GM10248 (cell line): ENCODE data around the gene DOCK6.
"Not testable (repeated sequence)": the region's sequence is repeated elsewhere in the genome, so short reads cannot be mapped to it uniquely, and the experiment has no call there.

Experiments used
- CTCF ChIA-PET: fragments of 300-600 bp; sonication (Branson Sonifier 250); formaldehyde crosslinking; extraction: SDS; loops from one replicate; lab custom pipeline; 2021; ENCODE audit warnings: antibody characterized with exemption; lab: Yijun Ruan, JAX
- POLR2A ChIA-PET: fragments of 350-650 bp; sonication (Branson Sonifier 250); formaldehyde crosslinking; extraction: SDS; loops from one replicate; lab custom pipeline; 2020; ENCODE audit warnings: antibody characterized with exemption; lab: Yijun Ruan, JAX
- DNase-seq: peaks from one replicate; pipeline ENCODE4 v3.0.0; 2012; ENCODE audit errors: extremely low spot score
- TF ChIP-seq, protein P1 (sequence below): IDR thresholded peaks from 2 replicates; pipeline ENCODE4 v1.5.1; 2012; ENCODE audit warnings: mild to moderate bottlenecking, low read depth; ENCODE audit errors: extremely low read depth, missing control alignments, control extremely low read depth

Gene DOCK6

DNA sequence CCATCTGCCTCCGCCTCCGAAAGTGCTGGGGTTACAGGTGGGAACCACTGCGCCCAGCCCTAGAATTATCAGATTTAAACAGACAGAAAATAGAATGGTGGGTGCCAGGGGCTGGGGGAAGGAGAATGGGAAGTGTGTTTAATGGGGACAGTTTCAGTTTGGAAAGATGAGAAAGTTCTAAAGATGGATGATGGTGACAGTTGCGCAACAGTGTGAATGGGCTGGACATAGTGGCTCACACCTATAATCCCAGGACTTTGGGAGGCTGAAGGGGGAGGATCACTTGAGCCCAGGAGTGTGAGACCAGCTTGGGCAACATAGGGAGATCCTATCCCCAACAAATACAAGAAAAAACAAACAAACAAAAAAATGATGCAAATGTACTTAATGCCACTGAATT, 80.8 kb downstream of the DOCK6 start:
- DNase-seq = no peak
- POLR2A ChIA-PET = no interaction called here
- TF ChIP-seq, protein P1, sequence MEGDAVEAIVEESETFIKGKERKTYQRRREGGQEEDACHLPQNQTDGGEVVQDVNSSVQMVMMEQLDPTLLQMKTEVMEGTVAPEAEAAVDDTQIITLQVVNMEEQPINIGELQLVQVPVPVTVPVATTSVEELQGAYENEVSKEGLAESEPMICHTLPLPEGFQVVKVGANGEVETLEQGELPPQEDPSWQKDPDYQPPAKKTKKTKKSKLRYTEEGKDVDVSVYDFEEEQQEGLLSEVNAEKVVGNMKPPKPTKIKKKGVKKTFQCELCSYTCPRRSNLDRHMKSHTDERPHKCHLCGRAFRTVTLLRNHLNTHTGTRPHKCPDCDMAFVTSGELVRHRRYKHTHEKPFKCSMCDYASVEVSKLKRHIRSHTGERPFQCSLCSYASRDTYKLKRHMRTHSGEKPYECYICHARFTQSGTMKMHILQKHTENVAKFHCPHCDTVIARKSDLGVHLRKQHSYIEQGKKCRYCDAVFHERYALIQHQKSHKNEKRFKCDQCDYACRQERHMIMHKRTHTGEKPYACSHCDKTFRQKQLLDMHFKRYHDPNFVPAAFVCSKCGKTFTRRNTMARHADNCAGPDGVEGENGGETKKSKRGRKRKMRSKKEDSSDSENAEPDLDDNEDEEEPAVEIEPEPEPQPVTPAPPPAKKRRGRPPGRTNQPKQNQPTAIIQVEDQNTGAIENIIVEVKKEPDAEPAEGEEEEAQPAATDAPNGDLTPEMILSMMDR = no peak
- CTCF ChIA-PET = no interaction called here

DNA sequence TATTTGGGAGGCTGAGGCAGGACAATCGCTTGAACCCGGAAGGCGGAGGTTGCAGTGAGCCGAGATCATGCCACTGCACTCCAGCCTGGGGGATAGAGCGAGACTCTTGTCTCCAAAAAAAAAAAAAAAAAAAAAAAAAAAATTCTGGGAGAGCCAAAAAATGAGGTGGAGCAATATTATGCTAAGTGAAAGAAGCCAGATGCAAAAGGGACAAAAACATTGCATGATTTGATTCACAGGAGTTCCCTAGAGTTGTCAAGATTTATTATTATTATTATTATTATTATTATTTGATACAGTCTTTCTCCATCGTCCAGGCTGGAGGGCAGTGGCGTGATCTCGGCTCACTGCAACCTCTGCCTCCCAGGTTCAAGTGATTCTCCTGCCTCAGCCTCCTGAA, 81.3 kb downstream of the DOCK6 start:
- DNase-seq, CTCF ChIA-PET, POLR2A ChIA-PET: not testable (repeated sequence)

DNA sequence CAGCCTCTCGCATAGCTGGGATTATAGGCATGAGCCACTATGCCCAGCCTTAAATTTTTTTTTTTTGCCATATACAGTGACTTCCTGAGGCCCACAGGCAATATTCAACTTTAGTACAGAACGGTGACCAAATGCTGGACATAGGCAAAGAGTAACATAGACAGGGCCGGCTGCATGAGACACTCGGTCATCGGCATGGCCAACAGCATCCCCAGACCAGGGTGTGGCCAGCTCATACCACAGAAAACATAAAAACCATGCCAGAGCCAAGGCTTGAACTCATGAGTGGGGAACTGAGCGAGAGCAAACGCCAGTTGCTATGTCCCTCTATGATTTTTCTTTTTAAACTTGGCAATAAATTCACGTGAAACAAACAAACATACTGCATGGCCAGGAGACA, 82.0 kb downstream of the DOCK6 start:
- ChIA-PET CTCF (no interaction called here), POLR2A (no interaction called here)
- TF ChIP-seq, protein P1 = no peak
- no peak for DNase-seq

DNA sequence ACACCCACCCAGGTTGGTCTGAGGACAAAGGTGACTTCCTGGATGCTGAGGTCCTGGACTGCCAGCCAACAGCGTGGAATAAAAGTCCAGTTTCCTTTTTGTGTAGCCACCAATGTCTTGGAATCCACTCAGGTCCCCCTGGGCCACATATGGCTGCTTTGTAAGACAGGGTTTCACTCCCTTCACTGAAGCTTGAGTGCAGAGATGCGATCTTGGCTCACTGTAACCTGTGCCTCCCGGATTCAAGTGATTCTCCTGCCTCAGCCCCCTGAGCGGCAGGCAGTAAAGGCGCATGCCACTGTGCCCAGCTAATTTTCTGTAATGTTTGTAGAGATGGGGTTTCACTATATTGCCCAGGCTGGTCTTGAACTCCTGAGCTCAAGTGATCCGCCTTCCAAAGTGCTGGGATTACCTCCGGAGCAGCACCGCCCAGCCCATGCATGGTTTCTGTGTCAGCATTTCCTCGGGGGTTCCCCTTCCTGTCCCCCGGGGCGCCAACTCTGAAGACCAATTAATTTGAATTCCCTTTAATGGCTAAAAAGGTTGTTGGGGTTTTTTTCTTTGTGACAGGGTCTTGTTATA, 82.5 kb downstream of the DOCK6 start:
- CTCF ChIA-PET = no interaction called here
- DNase-seq = peak; percentile 74
- POLR2A ChIA-PET = no interaction called here
- TF ChIP-seq, protein P1 = no peak

DNA sequence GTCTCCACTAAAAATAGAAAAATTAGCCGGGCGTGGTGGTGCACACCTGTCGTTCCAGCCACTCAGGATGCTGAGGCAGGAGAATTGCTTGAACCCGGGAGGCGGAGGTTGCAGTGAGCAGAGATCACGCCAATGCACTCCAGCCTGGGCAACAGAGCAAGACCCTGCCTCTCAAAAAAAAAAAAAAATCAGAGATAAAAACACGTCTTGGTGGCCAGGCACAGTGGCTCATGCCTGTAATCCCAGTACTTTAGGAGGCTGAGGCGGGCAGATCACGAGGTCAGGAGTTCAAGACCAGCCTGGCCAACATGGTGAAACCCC, 83.2 kb downstream of the DOCK6 start:
- CTCF ChIA-PET, DNase-seq, POLR2A ChIA-PET: not testable (repeated sequence)

DNA sequence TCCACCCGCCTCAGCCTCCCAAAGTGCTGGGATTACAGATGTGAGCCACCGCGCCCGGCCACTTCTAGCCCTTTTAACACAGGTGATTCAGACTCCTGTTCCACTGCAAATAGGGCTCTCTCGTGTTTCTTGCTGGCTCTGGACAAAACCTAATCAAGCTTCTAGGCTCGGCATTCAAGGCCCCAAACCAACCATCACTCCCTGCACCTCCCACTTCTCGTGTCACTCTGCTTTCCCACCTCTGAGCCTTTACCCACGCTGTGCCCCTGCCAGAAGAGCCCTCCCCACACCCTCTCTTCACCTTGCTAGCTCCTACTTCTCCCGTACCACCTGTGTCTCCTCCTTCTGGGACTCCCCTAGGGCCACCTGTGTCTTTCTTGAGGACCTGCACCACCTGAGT, 84.7 kb downstream of the DOCK6 start:
- POLR2A ChIA-PET = no interaction called here

DNA sequence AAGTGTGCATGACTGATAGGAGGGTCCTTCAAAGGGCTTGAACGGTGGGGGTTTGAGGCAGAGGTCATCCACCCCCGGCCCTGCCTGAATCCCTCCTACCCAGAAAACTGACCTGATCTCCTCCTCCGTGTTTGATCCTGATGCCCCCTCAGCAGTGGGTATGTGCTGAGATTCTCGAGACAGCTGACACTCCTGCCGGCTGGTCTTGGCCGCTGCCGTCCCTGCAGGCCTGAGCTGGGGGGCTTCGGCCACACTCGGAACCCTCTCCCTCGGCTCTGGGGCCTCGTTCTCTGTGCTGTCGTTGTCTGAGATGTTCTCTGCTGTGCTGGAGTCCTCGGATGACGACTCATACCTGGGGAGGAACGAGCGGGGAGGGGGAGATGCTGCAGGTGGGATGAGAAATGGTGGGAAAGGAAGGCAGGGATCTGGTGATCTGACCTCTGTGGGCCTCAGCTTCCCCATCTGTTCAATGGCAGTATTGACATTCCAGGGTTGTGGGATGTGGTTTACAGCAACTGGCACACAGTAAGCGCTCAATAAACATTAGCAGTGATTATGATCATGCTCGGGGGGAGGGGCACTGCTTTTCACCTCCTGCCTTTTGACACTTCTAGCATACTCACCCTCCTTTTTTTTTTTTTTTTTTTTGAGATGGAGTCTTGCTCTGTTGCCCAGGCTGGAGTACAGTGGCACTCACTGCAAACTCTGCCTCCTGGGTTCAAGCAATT, 85.7 kb downstream of the DOCK6 start:
- CTCF ChIA-PET = interaction anchor here (1.4 kb wide), 1 partner anchor 204 kb away, joined by 3 read pairs; no protein-coding TSS in a partner anchor
- DNase-seq = no peak
- TF ChIP-seq, protein P1 = no peak

More for the DNA sequence above, 84.7 kb downstream of the DOCK6 start:
- CTCF ChIA-PET = interaction anchor here (0.8 to 1.4 kb wide), 3 partner anchors 13 to 203 kb away, joined by 3 read pairs; no protein-coding TSS in a partner anchor
- no peak for DNase-seq
- TF ChIP-seq, protein P1 = no peak

More for the DNA sequence above, 85.7 kb downstream of the DOCK6 start:
- POLR2A ChIA-PET = no interaction called here
